K562 (cell line): ENCODE results near the gene KLHDC10. TPM values are rescaled to one million over a fixed set of nuclear protein-coding genes. Genes with fewer than 3 reads are reported as not detected.
A peak's percentile ranks its signal among the peaks of the same experiment; 100 is the strongest.

ENCODE experiments used
- BRF1 ChIP-seq: IDR thresholded peaks from 3 replicates; pipeline ENCODE4 v1.6.1; 2011; ENCODE audit warnings: borderline replicate concordance, mild to moderate bottlenecking; ENCODE audit not compliant: insufficient read length; ENCODE audit errors: extremely low read depth
- EZH2 ChIP-seq: IDR thresholded peaks from 2 replicates; pipeline ENCODE4 v1.6.1; 2012; ENCODE audit warnings: low read depth, mild to moderate bottlenecking, inconsistent platforms, low read length, borderline replicate concordance
- FOXO4 ChIP-seq: fragments of 450-650 bp; formaldehyde crosslinking; IDR thresholded peaks from 2 replicates; pipeline ENCODE4 v1.4.0; 2020; ENCODE audit warnings: mild to moderate bottlenecking, moderate library complexity
- GTF2A2 ChIP-seq: IDR thresholded peaks from 2 replicates; pipeline ENCODE4 v1.6.1; 2016; ENCODE audit warnings: mild to moderate bottlenecking, missing genetic modification characterization, missing compliant biosample characterization
- HMG20B ChIP-seq: fragments of 250-450 bp; sonication (Bioruptor Pico); IDR thresholded peaks from 2 replicates; pipeline ENCODE4 v1.5.0; 2021; ENCODE audit warnings: mild to moderate bottlenecking
- KHSRP ChIP-seq: fragments of 450-650 bp; IDR thresholded peaks from 2 replicates; pipeline ENCODE4 v1.6.1; 2017
- MECOM ChIP-seq: fragments of 250-450 bp; sonication (Bioruptor Pico); IDR thresholded peaks from 2 replicates; pipeline ENCODE4 v1.8.0; 2022; ENCODE audit warnings: inconsistent platforms
- NFIX ChIP-seq: fragments of 250-450 bp; sonication (Bioruptor Pico); IDR thresholded peaks from 2 replicates; pipeline ENCODE4 v1.4.0; 2020; ENCODE audit warnings: low read depth, mild to moderate bottlenecking, moderate library complexity
- PKNOX1 ChIP-seq: fragments of 450-650 bp; IDR thresholded peaks from 2 replicates; pipeline ENCODE4 v1.6.1; 2016
- RCOR1 ChIP-seq, 2 experiments: IDR thresholded peaks; 2 replicates each; pipeline ENCODE4 v1.6.1; 2012; ENCODE audit warnings: low read depth in 2 of 2, low read length in 2 of 2, borderline replicate concordance in 1 of 2, improper control_type of control experiment in 1 of 2
- SRF ChIP-seq, 2 experiments: fragments of 250-450, 450-650 bp in 1 of 2; sonication (Bioruptor Pico) in 1 of 2; sonication (generic) in 1 of 2; formaldehyde crosslinking; IDR thresholded peaks; 2 replicates each; pipeline versions ENCODE4 v1.5.0 to v1.5.1; 2020 to 2022; ENCODE audit warnings: mild to moderate bottlenecking in 1 of 2, missing genetic modification reagents in 1 of 2
- TAF7 ChIP-seq: fragments of 450-650 bp; IDR thresholded peaks from 2 replicates; pipeline ENCODE4 v1.6.1; 2016; ENCODE audit warnings: missing genetic modification characterization, missing compliant biosample characterization
- THAP7 ChIP-seq: fragments of 250-450 bp; sonication (Bioruptor Pico); IDR thresholded peaks from 2 replicates; pipeline ENCODE4 v1.5.0; 2021
- ZBTB1 ChIP-seq: sonication (generic); formaldehyde crosslinking; IDR thresholded peaks from 2 replicates; pipeline ENCODE4 v1.8.1; 2023; ENCODE audit warnings: missing genetic modification reagents, low read depth, mild to moderate bottlenecking, borderline replicate concordance
- ZFP91 ChIP-seq: sonication (generic); formaldehyde crosslinking; IDR thresholded peaks from 2 replicates; pipeline ENCODE4 v1.8.0; 2022; ENCODE audit warnings: mild to moderate bottlenecking, missing genetic modification reagents
- ZKSCAN1 ChIP-seq: fragments of 150-350 bp; IDR thresholded peaks from 2 replicates; pipeline ENCODE4 v1.6.1; 2016; ENCODE audit warnings: low read depth, low read length
- ZKSCAN8 ChIP-seq: fragments of 200-800 bp; sonication (Bioruptor generic); IDR thresholded peaks from 2 replicates; pipeline ENCODE4 v1.6.1; 2016; ENCODE audit warnings: missing genetic modification characterization, missing compliant biosample characterization
- ZNF23 ChIP-seq: fragments of 250-450 bp; sonication (Bioruptor Pico); IDR thresholded peaks from 2 replicates; pipeline ENCODE4 v1.4.0; 2020; ENCODE audit warnings: mild to moderate bottlenecking
- ZNF239 ChIP-seq: fragments of 250-450 bp; sonication (Bioruptor Pico); IDR thresholded peaks from 2 replicates; pipeline ENCODE4 v1.4.0; 2020; ENCODE audit warnings: mild to moderate bottlenecking
- ZNF253 ChIP-seq: fragments of 250-450 bp; sonication (Bioruptor Pico); conservative IDR thresholded peaks from 2 replicates; pipeline ENCODE4 v1.6.1; 2021; ENCODE audit warnings: mild to moderate bottlenecking
- ZNF398 ChIP-seq: fragments of 250-450 bp; sonication (Bioruptor Pico); IDR thresholded peaks from 2 replicates; pipeline ENCODE4 v1.8.0; 2021; ENCODE audit warnings: moderate library complexity, mild to moderate bottlenecking, inconsistent platforms
- polyA plus RNA-seq, 8 experiments: library from polyadenylated mRNA; depleted of rRNA in 4 of 8; stranded (reverse) in 5 of 8; unstranded in 3 of 8; fragments of >200 nt; fragmentation: Nextera tagmentation in 2 of 8; fragmentation: Illumina TruSeq in 1 of 8; extraction: Ambion mirVana in 2 of 8; extraction: Trizol in 1 of 8; gene quantifications; 2 replicates each; pipeline versions ENCODE4 v1.2.1 to v1.2.3, GENCODE V29; 2011 to 2014; ENCODE audit warnings: inconsistent platforms in 1 of 8, missing spikeins in 1 of 8
- total RNA-seq, 7 experiments: library from RNA; depleted of rRNA in 6 of 7; stranded (reverse); fragments of >200 nt in 6 of 7; fragmentation: Illumina TruSeq in 2 of 7; extraction: Trizol in 2 of 7; gene quantifications; 2 replicates each; pipeline versions ENCODE4 v1.2.1 to v1.2.3, GENCODE V29; 2011 to 2021; ENCODE audit warnings: low replicate concordance in 1 of 7

KLHDC10 gene
- total and polyA plus RNA-seq, 9 of the 15 experiments (the other 6 are each of a cell fraction or from before 2014, with no cell fraction given), result 9.8 to 80.5 (median 31.4) TPM

- TF ChIP-seq ZNF398 (CRISPR knock-in tag), result no peak
- no peak for TF ChIP-seq KHSRP
- no peak for TF ChIP-seq ZBTB1 (CRISPR knock-in tag)
- TF ChIP-seq ZNF239 (CRISPR knock-in tag), result no peak; the same call in 1 of the 2 replicates
- no peak for TF ChIP-seq NFIX (CRISPR knock-in tag)
- TF ChIP-seq MECOM (CRISPR knock-in tag), result 0 out of 2 replicates have a peak, but pooled peaks have one; percentile 29
- peak; percentile 56; the same call in 1 of the 2 replicates for TF ChIP-seq PKNOX1
- TF ChIP-seq SRF (CRISPR knock-in tag; IDR thresholded peaks at IDR 0.05), result no peak
- TF ChIP-seq ZNF23 (CRISPR knock-in tag), result no peak
- no peak; the same call in 1 of the 2 replicates for TF ChIP-seq ZKSCAN1
- TF ChIP-seq RCOR1 (IDR thresholded peaks at IDR 0.05; ENCODE audit: borderline replicate concordance in 1 of 2, low read depth in 2 of 2, low read length in 2 of 2), result peak; percentile 57 to 92; a peak in 3 of 4 replicates
- no peak for TF ChIP-seq ZNF253 (CRISPR knock-in tag)
- TF ChIP-seq TAF7 (tag), result 0 out of 2 replicates have a peak, but pooled peaks have one; percentile 43
- TF ChIP-seq FOXO4 (CRISPR knock-in tag), result no peak
- TF ChIP-seq THAP7 (CRISPR knock-in tag), result peak; percentile 20; the same call in 1 of the 2 replicates
- TF ChIP-seq GTF2A2 (tag), result no peak
- no peak for TF ChIP-seq ZFP91
- no peak for TF ChIP-seq ZKSCAN8 (CRISPR knock-in tag)
- no peak for TF ChIP-seq EZH2
- no peak for TF ChIP-seq BRF1
- TF ChIP-seq HMG20B (CRISPR knock-in tag), result no peak
These were observed at the start of gene KLHDC10 (continued) for GRCh38 chr7:130069978-130070860.
